ENCODE results near the gene ORC4. TPM values are rescaled to one million over a fixed set of nuclear protein-coding genes. Genes with fewer than 3 reads are reported as not detected.

Gene ORC4
- total RNA-seq, 1 donor: 22.4 TPM

GRCh38 chr2:147989809-147990403 is 30.6 kb downstream of the ORC4 start:
- no peak overlapping the region for H2AFZ ChIP-seq (ENCODE audit: low read length)
- H3K4me1 ChIP-seq (ENCODE audit: insufficient read depth, low read length): no peaks in the 10 kb centered on the region
- H4K20me1 ChIP-seq (ENCODE audit: insufficient read depth, low read length): peaks cover 9% of the 10 kb centered on the region
- no peaks in the 10 kb centered on the region for H3K9me3 ChIP-seq (ENCODE audit: low read depth, low read length)
- H3K36me3 ChIP-seq (ENCODE audit: insufficient read depth, low read length): no peaks in the 10 kb centered on the region
- TF ChIP-seq, protein P1, sequence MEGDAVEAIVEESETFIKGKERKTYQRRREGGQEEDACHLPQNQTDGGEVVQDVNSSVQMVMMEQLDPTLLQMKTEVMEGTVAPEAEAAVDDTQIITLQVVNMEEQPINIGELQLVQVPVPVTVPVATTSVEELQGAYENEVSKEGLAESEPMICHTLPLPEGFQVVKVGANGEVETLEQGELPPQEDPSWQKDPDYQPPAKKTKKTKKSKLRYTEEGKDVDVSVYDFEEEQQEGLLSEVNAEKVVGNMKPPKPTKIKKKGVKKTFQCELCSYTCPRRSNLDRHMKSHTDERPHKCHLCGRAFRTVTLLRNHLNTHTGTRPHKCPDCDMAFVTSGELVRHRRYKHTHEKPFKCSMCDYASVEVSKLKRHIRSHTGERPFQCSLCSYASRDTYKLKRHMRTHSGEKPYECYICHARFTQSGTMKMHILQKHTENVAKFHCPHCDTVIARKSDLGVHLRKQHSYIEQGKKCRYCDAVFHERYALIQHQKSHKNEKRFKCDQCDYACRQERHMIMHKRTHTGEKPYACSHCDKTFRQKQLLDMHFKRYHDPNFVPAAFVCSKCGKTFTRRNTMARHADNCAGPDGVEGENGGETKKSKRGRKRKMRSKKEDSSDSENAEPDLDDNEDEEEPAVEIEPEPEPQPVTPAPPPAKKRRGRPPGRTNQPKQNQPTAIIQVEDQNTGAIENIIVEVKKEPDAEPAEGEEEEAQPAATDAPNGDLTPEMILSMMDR (IDR thresholded peaks at IDR 0.05; ENCODE audit: extremely low read depth, low read depth, low read length): peak; percentile 86
- H3K4me3 ChIP-seq (ENCODE audit: insufficient read depth, low read length): no peak overlapping the region
- DNase-seq (ENCODE audit: insufficient read length, low spot score, missing footprints): peak; percentile 64
- no peaks in the 10 kb centered on the region for H3K27me3 ChIP-seq (ENCODE audit: insufficient read depth, low read length)
- peaks cover 38% of the 10 kb centered on the region for H3K79me2 ChIP-seq (ENCODE audit: insufficient read depth, low read length)
- H3K27ac ChIP-seq (ENCODE audit: low read depth, low read length): no peak overlapping the region
- H3K4me2 ChIP-seq (ENCODE audit: insufficient read depth, low read length): no peak overlapping the region

DNA sequence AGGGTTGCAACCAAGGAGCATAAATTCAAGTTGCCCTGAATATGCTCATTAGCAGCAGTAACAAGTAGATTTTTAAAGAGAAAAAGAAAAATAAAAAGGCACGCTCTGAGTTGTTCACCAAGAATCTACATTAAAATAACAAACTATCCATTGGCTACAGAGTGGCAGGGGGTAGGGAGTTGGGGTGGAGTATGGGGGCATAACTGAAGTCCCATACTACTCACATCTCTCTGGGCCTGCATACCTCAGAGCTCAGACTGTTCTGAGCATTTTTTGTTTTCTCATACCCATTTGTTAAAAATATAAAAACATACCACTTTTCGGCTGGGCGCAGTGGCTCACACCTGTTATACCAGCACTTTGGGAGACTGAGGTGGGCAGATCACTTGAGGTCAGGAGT is 31.4 kb downstream of the ORC4 start:
- peaks cover 9% of the 10 kb centered on the region for H4K20me1 ChIP-seq (ENCODE audit: insufficient read depth, low read length)
- TF ChIP-seq, protein P1 (IDR thresholded peaks at IDR 0.05; ENCODE audit: extremely low read depth, low read depth, low read length): no peak
- no peaks in the 10 kb centered on the region for H3K36me3 ChIP-seq (ENCODE audit: insufficient read depth, low read length)
- DNase-seq (ENCODE audit: insufficient read length, low spot score, missing footprints): no peak
- H3K27me3 ChIP-seq (ENCODE audit: insufficient read depth, low read length): no peaks in the 10 kb centered on the region
- peaks cover 36% of the 10 kb centered on the region for H3K79me2 ChIP-seq (ENCODE audit: insufficient read depth, low read length)
- H3K4me2 ChIP-seq (ENCODE audit: insufficient read depth, low read length): no peak overlapping the region
- no peaks in the 10 kb centered on the region for H3K4me1 ChIP-seq (ENCODE audit: insufficient read depth, low read length)
- no peak overlapping the region for H2AFZ ChIP-seq (ENCODE audit: low read length)
- no peaks in the 10 kb centered on the region for H3K9me3 ChIP-seq (ENCODE audit: low read depth, low read length)
- H3K27ac ChIP-seq (ENCODE audit: low read depth, low read length): no peak overlapping the region
- no peak overlapping the region for H3K4me3 ChIP-seq (ENCODE audit: insufficient read depth, low read length)

- peaks cover 43% of the 10 kb centered on the region for H3K79me2 ChIP-seq (ENCODE audit: insufficient read depth, low read length)
- H3K27me3 ChIP-seq (ENCODE audit: insufficient read depth, low read length): no peaks in the 10 kb centered on the region
- no peak overlapping the region for H3K27ac ChIP-seq (ENCODE audit: low read depth, low read length)
- H3K4me1 ChIP-seq (ENCODE audit: insufficient read depth, low read length): no peaks in the 10 kb centered on the region
- no peak overlapping the region for H3K4me3 ChIP-seq (ENCODE audit: insufficient read depth, low read length)
- H4K20me1 ChIP-seq (ENCODE audit: insufficient read depth, low read length): no peaks in the 10 kb centered on the region
- H3K36me3 ChIP-seq (ENCODE audit: insufficient read depth, low read length): no peaks in the 10 kb centered on the region
- no peaks in the 10 kb centered on the region for H3K9me3 ChIP-seq (ENCODE audit: low read depth, low read length)
- no peak for DNase-seq (ENCODE audit: insufficient read length, low spot score, missing footprints)
- no peak overlapping the region for H3K4me2 ChIP-seq (ENCODE audit: insufficient read depth, low read length)
- TF ChIP-seq, protein P1 (IDR thresholded peaks at IDR 0.05; ENCODE audit: extremely low read depth, low read depth, low read length): no peak
- H2AFZ ChIP-seq (ENCODE audit: low read length): no peak overlapping the region
These were observed 39.5 kb downstream of the ORC4 start for GRCh38 chr2:147980940-147981528.

DNA sequence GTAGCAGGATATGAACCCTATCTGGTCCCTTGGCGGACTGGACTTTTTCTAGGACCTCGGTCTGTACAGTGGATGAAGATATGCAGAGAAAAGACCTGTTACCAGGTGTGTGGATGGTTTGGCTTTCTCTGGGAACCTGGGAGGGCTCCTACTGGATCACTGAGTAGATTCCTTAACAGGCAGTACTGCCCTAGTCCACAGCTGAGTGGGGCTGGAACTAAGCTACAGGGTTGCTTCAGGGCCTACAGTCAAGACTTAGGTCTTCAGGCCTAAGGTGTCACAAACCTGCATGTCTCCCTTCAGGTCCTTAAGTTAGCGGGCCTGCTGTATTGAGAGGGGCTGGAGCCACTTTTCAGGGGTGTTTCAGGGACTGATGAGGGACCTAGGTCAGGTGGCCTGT is 42.9 kb downstream of the ORC4 start:
- H2AFZ ChIP-seq (ENCODE audit: low read length): no peak overlapping the region
- H3K27ac ChIP-seq (ENCODE audit: low read depth, low read length): no peak overlapping the region
- H3K27me3 ChIP-seq (ENCODE audit: insufficient read depth, low read length): no peaks in the 10 kb centered on the region
- TF ChIP-seq, protein P1 (IDR thresholded peaks at IDR 0.05; ENCODE audit: extremely low read depth, low read depth, low read length): no peak
- H3K36me3 ChIP-seq (ENCODE audit: insufficient read depth, low read length): no peaks in the 10 kb centered on the region
- peaks cover 22% of the 10 kb centered on the region for H3K79me2 ChIP-seq (ENCODE audit: insufficient read depth, low read length)
- no peaks in the 10 kb centered on the region for H4K20me1 ChIP-seq (ENCODE audit: insufficient read depth, low read length)
- no peak overlapping the region for H3K4me3 ChIP-seq (ENCODE audit: insufficient read depth, low read length)
- no peak overlapping the region for H3K4me2 ChIP-seq (ENCODE audit: insufficient read depth, low read length)
- no peaks in the 10 kb centered on the region for H3K9me3 ChIP-seq (ENCODE audit: low read depth, low read length)
- DNase-seq (ENCODE audit: insufficient read length, low spot score, missing footprints): peak; percentile 26
- no peaks in the 10 kb centered on the region for H3K4me1 ChIP-seq (ENCODE audit: insufficient read depth, low read length)
